Choroid plexus epithelial cell (primary cell): Measurements from ENCODE around the gene RASSF10.

Experiments
- DNase-seq: peaks from one replicate; pipeline ENCODE4 v3.0.0-alpha.2; 2010; ENCODE audit warnings: low read depth
- H3K4me3 ChIP-seq: 2 replicates; pipeline ENCODE4 v1.5.1; 2011; ENCODE audit warnings: low read depth, mild to moderate bottlenecking, control low read depth, low read length, moderate library complexity
- TF ChIP-seq, protein P1 (sequence below): conservative IDR thresholded peaks from 2 replicates; pipeline ENCODE4 v1.5.1; 2011; ENCODE audit warnings: low read depth, mild to moderate bottlenecking, control low read depth, inconsistent platforms, low read length, moderate library complexity

The RASSF10 gene

DNA sequence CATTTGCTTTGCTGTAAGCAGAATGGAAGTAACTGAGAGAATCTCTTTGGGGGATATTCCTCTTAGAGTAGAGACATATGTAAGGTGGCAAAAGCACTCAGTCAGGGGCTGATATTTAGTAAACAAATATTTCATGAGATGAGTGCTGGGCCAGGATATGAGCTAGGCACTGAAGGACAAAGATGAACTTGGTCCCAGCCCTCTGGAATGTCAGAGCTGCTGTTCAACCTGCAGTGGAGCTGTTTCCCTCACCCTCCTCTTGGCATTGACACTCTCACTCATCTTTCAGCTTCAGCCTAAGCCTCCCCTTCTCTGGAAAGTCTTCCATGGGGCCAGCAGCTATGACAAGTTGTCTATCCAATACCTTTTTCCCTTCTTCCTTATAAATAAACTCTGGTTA, 22.2 kb downstream of the RASSF10 start:
- TF ChIP-seq, protein P1, sequence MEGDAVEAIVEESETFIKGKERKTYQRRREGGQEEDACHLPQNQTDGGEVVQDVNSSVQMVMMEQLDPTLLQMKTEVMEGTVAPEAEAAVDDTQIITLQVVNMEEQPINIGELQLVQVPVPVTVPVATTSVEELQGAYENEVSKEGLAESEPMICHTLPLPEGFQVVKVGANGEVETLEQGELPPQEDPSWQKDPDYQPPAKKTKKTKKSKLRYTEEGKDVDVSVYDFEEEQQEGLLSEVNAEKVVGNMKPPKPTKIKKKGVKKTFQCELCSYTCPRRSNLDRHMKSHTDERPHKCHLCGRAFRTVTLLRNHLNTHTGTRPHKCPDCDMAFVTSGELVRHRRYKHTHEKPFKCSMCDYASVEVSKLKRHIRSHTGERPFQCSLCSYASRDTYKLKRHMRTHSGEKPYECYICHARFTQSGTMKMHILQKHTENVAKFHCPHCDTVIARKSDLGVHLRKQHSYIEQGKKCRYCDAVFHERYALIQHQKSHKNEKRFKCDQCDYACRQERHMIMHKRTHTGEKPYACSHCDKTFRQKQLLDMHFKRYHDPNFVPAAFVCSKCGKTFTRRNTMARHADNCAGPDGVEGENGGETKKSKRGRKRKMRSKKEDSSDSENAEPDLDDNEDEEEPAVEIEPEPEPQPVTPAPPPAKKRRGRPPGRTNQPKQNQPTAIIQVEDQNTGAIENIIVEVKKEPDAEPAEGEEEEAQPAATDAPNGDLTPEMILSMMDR: no peak
- no peak overlapping the region for H3K4me3 ChIP-seq
- no peak for DNase-seq

DNA sequence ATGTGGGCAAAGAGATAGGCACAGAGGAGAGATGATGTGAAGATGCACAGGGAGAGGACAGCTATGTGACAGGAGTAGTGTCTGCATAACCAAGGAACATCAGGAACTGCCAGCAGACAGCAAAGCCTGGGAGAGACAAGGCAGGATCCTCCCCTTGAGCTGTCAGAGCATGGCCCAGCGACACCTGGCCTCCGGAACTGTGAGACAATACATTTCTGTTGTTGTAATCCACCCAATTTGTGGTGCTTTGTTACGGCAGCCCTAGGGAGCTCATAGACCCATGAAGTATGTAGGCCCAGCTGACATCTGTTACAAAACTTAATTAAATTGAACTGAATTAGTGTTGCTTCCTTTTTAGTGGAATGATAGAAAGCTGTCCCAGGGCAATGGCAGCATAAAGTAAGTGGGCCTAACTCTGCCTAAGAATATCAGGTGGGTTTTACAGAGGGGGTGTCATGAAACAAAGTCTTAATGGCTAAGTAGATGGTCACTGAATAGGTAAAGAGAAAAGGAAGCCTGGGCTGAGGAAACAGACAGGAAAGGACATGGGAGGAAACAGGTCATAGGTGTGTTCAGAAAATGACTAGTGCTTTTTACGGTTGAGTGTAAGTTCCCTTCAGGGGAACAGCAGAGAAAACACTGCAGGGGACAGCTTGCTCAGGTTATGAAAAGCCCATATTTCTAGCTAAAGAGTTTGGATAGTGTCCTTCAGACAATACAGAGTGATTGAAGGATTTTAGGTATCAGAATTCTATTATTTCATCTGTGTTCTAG, 24.8 kb downstream of the RASSF10 start:
- no peak overlapping the region for H3K4me3 ChIP-seq
- no peak for DNase-seq
- TF ChIP-seq, protein P1: no peak

DNA sequence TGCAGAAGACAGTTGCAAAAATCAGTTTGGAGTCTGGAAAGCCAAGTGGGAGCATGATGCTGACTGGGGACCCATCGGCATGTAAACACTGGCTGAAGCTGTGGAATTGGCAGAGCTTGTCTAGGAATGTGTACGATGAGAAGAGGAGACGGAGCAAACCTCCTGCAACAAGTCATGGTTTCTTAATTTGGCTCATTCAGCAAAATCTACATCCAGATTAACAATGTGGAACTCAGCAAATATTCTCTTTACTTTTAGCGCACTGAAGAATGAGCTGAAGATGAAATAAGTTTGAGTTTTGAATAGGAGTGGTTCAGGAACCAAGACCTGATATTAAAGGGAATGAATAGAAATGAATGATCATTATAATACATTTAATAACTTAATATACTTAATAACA, 26.6 kb downstream of the RASSF10 start:
- H3K4me3 ChIP-seq: no peak overlapping the region
- TF ChIP-seq, protein P1: no peak
- no peak for DNase-seq

DNA sequence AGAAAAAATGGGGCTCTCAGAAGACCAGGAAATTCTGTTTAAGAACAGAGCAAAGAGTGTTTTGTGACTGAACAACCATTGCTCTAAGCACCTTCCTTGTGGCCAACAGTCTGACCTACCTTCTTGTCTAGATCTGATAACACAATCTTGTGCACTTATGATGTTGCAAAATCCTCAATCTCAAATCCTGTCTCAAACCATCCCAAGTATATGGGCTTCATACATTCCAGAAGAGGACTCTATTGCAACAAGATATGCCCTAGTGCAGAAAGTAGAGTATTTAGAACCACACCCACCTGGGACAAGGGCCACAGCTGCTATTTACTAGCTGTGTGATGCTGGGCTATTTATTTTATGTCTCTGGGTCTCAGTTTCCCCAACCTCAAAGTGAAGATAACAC, 27.1 kb downstream of the RASSF10 start:
- TF ChIP-seq, protein P1: no peak
- DNase-seq: no peak
- no peak overlapping the region for H3K4me3 ChIP-seq

DNA sequence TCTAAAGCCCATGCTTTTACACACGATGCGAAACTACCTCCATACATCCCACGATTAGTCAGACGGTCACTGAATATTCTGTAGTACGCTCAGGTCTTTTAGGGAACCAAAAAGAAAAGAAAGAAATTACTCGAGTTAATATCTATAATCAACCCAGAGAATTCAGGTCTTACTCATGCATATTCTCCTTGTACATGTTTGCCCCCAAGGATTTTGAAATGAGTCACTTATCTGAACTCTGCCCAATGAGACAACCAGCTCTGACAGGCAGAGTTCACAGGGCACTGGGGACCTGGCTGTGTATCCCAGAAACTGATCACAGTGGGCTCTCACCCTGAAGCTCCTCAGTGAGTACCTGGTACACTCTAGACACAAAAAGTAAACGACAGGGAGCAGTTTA, 29.2 kb downstream of the RASSF10 start:
- TF ChIP-seq, protein P1: no peak
- DNase-seq: no peak
- no peak overlapping the region for H3K4me3 ChIP-seq

DNA sequence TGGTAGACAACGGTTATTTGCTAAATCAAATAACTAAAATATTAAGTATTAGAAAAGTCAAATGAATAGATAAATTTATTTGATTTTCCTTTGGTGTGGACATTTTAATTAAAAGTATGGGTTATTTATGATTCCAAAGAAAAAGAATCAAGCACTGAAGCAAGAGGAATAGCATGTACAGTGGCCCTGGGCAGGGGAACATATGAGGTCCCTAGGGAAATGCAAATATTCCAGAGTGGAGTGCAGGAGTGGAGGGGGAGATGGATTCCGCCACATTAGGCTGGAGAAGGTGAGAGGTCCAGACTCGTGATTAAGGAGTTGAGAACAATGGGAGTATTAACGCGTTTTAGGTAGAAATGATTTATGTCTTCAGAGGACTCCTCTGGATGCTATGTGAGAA, 30.0 kb downstream of the RASSF10 start:
- H3K4me3 ChIP-seq: no peak overlapping the region
- TF ChIP-seq, protein P1: no peak

DNA sequence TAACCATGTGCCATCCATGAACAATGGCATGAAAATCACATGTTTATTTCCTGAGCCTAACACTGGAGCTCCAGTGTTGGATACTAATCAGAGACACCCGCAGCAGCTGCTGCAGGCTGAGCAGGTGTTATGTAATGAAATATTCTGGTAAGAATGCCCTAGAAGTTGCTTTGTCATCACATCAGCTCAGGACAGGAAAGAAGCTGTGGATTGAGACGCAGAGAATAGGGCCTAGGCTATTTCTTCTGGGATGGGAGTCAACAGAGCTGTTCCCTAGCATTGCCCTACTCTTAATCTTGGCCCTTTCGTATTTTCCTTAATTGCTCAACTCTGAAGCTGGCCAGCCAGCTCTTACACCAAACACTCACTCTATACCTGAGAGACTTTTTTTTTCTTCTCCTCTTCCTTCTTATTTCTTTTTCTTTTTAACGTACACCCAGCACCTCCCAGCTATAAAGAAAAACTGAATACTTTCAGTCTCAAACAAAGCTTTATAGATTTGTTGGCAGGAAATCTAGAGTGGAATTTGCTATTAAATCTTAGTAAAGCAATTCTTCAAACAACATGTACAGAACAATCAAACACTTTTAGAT, 31.9 kb downstream of the RASSF10 start:
- DNase-seq: no peak
- TF ChIP-seq, protein P1: no peak
- no peak overlapping the region for H3K4me3 ChIP-seq

More for the DNA sequence above, 30.0 kb downstream of the RASSF10 start:
- no peak for DNase-seq
